ENCODE data around the gene OTOG. TPM values are rescaled to one million over a fixed set of nuclear protein-coding genes. Genes with fewer than 3 reads are reported as not detected.

OTOG gene
- total RNA-seq, 1 donor from 2014 or later, result 42.1 TPM

DNA sequence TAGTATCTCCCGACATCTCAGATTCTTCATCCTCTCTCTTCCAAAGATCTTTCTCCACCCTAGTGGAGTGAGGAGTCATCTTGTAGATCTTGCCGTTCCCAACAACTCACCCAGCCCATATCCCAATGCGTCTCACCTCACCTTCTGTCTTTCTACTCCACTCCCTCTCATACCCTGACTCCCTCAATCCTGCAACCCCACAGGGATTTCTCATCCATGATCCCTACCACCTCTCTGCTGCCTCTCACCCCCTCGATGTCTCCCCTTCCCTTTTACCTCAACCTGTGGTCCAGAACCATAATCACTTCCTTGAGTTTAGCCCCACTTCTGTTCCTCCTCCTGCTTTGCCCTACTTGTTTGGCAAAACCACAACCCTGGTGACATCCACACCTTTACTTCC is 41.7 kb downstream of the OTOG start:
- Mint-ChIP-seq H3K36me3 (no peaks in the 10 kb centered on the region), H3K27ac (no peak overlapping the region), H3K4me1 (no peaks in the 10 kb centered on the region), H3K4me3 (no peak overlapping the region), H3K9me3 (no peaks in the 10 kb centered on the region), H3K27me3 (ENCODE audit: insufficient read depth, low read depth) (peaks cover 8% of the 10 kb centered on the region)
- Histone ChIP-seq H3K36me3 (no peaks in the 10 kb centered on the region), H3K79me2 (ENCODE audit: low read depth) (no peaks in the 10 kb centered on the region), H2AFZ (replicated peaks) (no peak overlapping the region), H3K27ac (no peak overlapping the region), H3K27me3 (peaks cover 17% of the 10 kb centered on the region), H3K4me2 (no peak overlapping the region), H3F3A (ENCODE audit: low read depth) (no peaks in the 10 kb centered on the region), H3K4me1 (no peaks in the 10 kb centered on the region), H3K9me3 (ENCODE audit: low read depth) (no peaks in the 10 kb centered on the region), H4K20me1 (ENCODE audit: low read depth) (no peaks in the 10 kb centered on the region), H3K9ac (no peak overlapping the region), H3K4me3 (no peak overlapping the region)
- DNase-seq (ENCODE audit: low spot score), result no peak
- no peak for TF ChIP-seq CTCF (IDR thresholded peaks at IDR 0.05)
- no peak for TF ChIP-seq EZH2 (IDR thresholded peaks at IDR 0.05)
- TF ChIP-seq EZH2phosphoT487 (IDR thresholded peaks at IDR 0.05), result no peak

DNA sequence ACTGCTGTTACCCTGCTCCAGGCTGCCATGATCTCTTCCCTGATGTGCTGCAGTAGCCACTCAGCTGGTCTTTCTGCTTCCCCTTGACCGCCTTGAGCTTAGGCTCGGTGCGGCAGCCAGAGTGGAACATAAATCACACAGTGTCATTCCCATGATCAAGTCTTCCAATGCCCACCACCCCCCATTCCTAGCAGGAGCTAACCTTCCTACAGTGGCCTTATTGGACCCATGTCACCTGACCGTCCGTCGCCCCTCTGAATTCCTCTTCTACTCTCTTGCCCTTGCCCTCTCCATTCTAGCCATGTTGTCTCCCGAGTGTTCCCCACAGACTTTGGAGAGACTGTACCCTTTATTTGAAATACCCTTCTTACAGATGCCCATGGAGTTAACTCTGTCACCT is 43.4 kb downstream of the OTOG start:
- Histone ChIP-seq H3F3A (ENCODE audit: low read depth) (no peaks in the 10 kb centered on the region), H2AFZ (replicated peaks) (no peak overlapping the region), H3K4me2 (no peak overlapping the region), H3K4me1 (no peaks in the 10 kb centered on the region), H3K9me3 (ENCODE audit: low read depth) (no peaks in the 10 kb centered on the region), H3K36me3 (no peaks in the 10 kb centered on the region), H3K79me2 (ENCODE audit: low read depth) (no peaks in the 10 kb centered on the region), H3K27ac (no peak overlapping the region), H4K20me1 (ENCODE audit: low read depth) (no peaks in the 10 kb centered on the region), H3K9ac (no peak overlapping the region), H3K4me3 (no peak overlapping the region), H3K27me3 (peaks cover 17% of the 10 kb centered on the region)
- Mint-ChIP-seq H3K27me3 (ENCODE audit: insufficient read depth, low read depth) (peaks cover 9% of the 10 kb centered on the region), H3K4me3 (no peak overlapping the region), H3K27ac (no peak overlapping the region), H3K4me1 (no peaks in the 10 kb centered on the region), H3K36me3 (no peaks in the 10 kb centered on the region), H3K9me3 (peaks cover 10% of the 10 kb centered on the region)
- TF ChIP-seq CTCF (IDR thresholded peaks at IDR 0.05) (no peak), EZH2 (IDR thresholded peaks at IDR 0.05) (no peak), EZH2phosphoT487 (IDR thresholded peaks at IDR 0.05) (no peak)
- DNase-seq (ENCODE audit: low spot score), result no peak

DNA sequence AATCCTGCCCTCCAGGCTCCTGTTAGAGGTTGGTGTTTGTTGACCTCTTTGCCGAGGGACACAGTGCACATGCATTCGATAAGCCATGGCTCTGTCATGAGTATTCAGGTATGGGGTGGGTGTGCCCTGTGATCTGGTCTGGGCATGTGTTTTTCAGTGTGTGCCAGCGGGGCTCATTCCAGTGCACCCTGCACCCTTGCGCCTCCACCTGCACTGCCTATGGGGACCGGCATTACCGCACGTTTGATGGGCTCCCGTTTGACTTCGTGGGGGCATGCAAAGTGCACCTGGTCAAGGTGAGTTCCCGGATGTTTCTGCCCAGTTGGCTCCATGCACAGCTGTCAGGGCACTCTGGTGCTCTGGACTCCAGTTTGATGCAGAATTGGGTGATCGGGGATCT is 44.2 kb downstream of the OTOG start:
- no peak overlapping the region for H3K4me3 ChIP-seq
- H3K4me2 ChIP-seq, result no peak overlapping the region
- peaks cover 10% of the 10 kb centered on the region for H3K9me3 Mint-ChIP-seq
- H3F3A ChIP-seq (ENCODE audit: low read depth), result no peaks in the 10 kb centered on the region
- H4K20me1 ChIP-seq (ENCODE audit: low read depth), result no peaks in the 10 kb centered on the region
- peaks cover 17% of the 10 kb centered on the region for H3K27me3 ChIP-seq
- H2AFZ ChIP-seq (replicated peaks), result no peak overlapping the region
- no peak for TF ChIP-seq EZH2phosphoT487 (IDR thresholded peaks at IDR 0.05)
- no peak for TF ChIP-seq CTCF (IDR thresholded peaks at IDR 0.05)
- no peak for TF ChIP-seq EZH2 (IDR thresholded peaks at IDR 0.05)
- H3K27ac ChIP-seq, result no peak overlapping the region
- H3K79me2 ChIP-seq (ENCODE audit: low read depth), result no peaks in the 10 kb centered on the region
- no peak overlapping the region for H3K27ac Mint-ChIP-seq
- H3K4me3 Mint-ChIP-seq, result no peak overlapping the region
- no peak for DNase-seq (ENCODE audit: low spot score)
- no peaks in the 10 kb centered on the region for H3K4me1 ChIP-seq
- H3K27me3 Mint-ChIP-seq (ENCODE audit: insufficient read depth, low read depth), result peaks cover 8% of the 10 kb centered on the region
- H3K9ac ChIP-seq, result no peak overlapping the region
- H3K4me1 Mint-ChIP-seq, result no peaks in the 10 kb centered on the region
- H3K36me3 Mint-ChIP-seq, result no peaks in the 10 kb centered on the region
- H3K9me3 ChIP-seq (ENCODE audit: low read depth), result no peaks in the 10 kb centered on the region
- no peaks in the 10 kb centered on the region for H3K36me3 ChIP-seq

All from neural progenitor cell (in vitro differentiated cells).